Measurements from ENCODE around the gene MYO5A. TPM values are rescaled to one million over a fixed set of nuclear protein-coding genes. Genes with fewer than 3 reads are reported as not detected.

MYO5A gene
- total RNA-seq, 1 experiment from 2014 or later = 21.8 TPM

DNA sequence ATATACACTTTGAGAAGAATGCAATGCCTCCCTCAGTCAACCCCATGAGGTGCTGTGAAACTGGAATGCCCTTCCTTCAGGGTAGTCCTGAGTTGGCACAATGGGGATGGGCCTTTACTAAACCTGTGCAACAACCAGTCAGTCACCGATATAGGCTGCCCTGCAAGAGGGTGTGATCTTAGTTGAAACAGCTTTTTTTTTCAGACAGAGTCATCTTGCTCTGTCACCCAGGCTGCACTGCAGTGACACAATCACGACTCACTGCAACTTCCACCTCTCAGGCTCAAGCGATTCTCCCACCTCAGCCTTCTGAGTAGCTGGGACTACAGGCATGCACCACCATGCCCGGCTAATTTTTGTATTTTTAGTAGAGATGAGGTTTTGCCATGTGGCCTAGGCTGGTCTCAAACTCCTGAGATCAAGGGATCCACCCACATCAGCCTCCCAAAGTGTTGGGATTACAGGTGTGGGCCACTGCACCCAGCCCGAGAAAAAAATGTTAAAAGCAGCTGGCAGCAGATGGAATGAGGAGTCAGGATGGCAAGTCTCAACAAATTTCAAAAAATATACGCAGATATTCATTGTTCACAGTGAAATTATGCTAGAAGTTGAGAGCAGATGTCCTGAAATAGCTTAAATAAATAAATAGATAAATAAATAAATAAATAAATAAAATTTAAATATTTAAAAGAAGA lies 31.8 kb downstream of the MYO5A start:
- Mint-ChIP-seq H3K27ac (no peak overlapping the region), H3K36me3 (ENCODE audit: insufficient read depth in 1 of 3, low read depth in 3 of 3) (no peaks in the 10 kb centered on the region), H3K9me3 (no peaks in the 10 kb centered on the region), H3K4me3 (no peak overlapping the region), H3K27me3 (ENCODE audit: low read depth) (no peaks in the 10 kb centered on the region), H3K4me1 (no peaks in the 10 kb centered on the region)
- Histone ChIP-seq H2BK15ac (ENCODE audit: low read depth, low read length) (no peak overlapping the region), H4K20me1 (ENCODE audit: control insufficient read depth, insufficient read depth, insufficient read length) (no peaks in the 10 kb centered on the region), H3K18ac (ENCODE audit: insufficient read length, low read depth, low read length) (no peak overlapping the region), H2AFZ (ENCODE audit: low read length) (no peak overlapping the region), H3T11ph (ENCODE audit: low read length) (no peak overlapping the region), H2BK20ac (ENCODE audit: low read depth, low read length, poor library complexity, severe bottlenecking) (no peak overlapping the region), H4K8ac (replicated peaks; ENCODE audit: insufficient read length, low read depth, low read length) (no peak overlapping the region), H2AK5ac (ENCODE audit: insufficient read length, low read length) (no peak overlapping the region), H3K79me2 (ENCODE audit: insufficient read depth, low read length) (no peaks in the 10 kb centered on the region; the same call in 1 of the 2 replicates), H3K4me1 (ENCODE audit: insufficient read depth, low read length) (no peaks in the 10 kb centered on the region), H3K4me2 (ENCODE audit: insufficient read depth, insufficient read length, low read length) (no peak overlapping the region), H2BK5ac (ENCODE audit: insufficient read length, low read length) (no peak overlapping the region), H3K23me2 (ENCODE audit: insufficient read length, low read depth, low read length, poor library complexity, severe bottlenecking) (no peaks in the 10 kb centered on the region), H3K9ac (ENCODE audit: extremely low read depth, insufficient read length, low read length) (no peak overlapping the region), H3K23ac (ENCODE audit: insufficient read length, low read depth, low read length) (no peak overlapping the region), H3K27ac (ENCODE audit: insufficient read length, low read depth, low read length) (no peak overlapping the region), H2BK120ac (ENCODE audit: low read depth, low read length, poor library complexity, severe bottlenecking) (no peak overlapping the region), H3K4ac (ENCODE audit: low read depth, low read length) (no peak overlapping the region), H3K9me3 (ENCODE audit: control insufficient read depth, low read depth, low read length) (no peaks in the 10 kb centered on the region), H3K14ac (ENCODE audit: insufficient read depth, low read length) (no peak overlapping the region), H3K56ac (ENCODE audit: insufficient read length, low read depth, low read length) (no peak overlapping the region), H2BK12ac (ENCODE audit: insufficient read length, low read depth, low read length) (no peak overlapping the region), H3K79me1 (ENCODE audit: insufficient read depth, low read depth, low read length, poor library complexity, severe bottlenecking) (peaks cover 6% of the 10 kb centered on the region), H4K91ac (ENCODE audit: insufficient read length, low read depth, low read length) (no peak overlapping the region), H3K27me3 (ENCODE audit: insufficient read depth, low read length) (no peaks in the 10 kb centered on the region), H4K5ac (ENCODE audit: insufficient read length, low read depth, low read length) (no peak overlapping the region)
- WGBS (ENCODE audit: extremely low coverage, insufficient read length, low lambda C conversion rate) = no CpG with 5 or more reads among the region's 6 CpGs
- DNase-seq = no peak
- TF ChIP-seq CTCF (conservative IDR thresholded peaks at IDR 0.05) = no peak
